Stimulated activated CD8-positive, alpha-beta memory T cell treated with anti-CD3 and anti-CD28 coated beads, Interleukin-12 subunit alpha, Interleukin-12 subunit beta, amount 100 ng/mL, for 24 hours (primary cell): Measurements from ENCODE around the gene CACNA1E.

Source experiments
- DNase-seq: peaks from one replicate; pipeline ENCODE4 v3.0.0-alpha.2; 2020; ENCODE audit errors: extremely low read depth

Gene CACNA1E

DNA sequence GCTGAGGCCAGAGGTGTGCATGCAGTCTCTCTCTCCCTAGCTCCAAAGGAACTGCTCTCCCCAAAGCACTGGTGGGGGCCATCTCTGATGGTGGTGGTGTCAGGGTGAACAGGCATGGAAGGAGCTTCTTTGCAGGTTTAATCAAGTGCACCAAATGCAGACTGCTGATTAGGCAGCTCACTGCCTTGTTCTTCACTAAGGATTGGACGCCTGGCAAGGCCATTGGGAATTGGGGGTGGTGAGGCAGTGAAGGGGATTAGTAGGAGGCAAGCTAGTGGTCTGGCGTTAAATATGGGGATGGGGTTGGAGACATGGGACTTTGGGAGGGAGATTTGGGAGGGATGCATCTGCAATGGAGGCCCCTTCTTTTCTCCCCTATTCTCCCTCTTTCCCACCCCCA, 1.5 kb downstream of the CACNA1E start:
- no peak for DNase-seq

DNA sequence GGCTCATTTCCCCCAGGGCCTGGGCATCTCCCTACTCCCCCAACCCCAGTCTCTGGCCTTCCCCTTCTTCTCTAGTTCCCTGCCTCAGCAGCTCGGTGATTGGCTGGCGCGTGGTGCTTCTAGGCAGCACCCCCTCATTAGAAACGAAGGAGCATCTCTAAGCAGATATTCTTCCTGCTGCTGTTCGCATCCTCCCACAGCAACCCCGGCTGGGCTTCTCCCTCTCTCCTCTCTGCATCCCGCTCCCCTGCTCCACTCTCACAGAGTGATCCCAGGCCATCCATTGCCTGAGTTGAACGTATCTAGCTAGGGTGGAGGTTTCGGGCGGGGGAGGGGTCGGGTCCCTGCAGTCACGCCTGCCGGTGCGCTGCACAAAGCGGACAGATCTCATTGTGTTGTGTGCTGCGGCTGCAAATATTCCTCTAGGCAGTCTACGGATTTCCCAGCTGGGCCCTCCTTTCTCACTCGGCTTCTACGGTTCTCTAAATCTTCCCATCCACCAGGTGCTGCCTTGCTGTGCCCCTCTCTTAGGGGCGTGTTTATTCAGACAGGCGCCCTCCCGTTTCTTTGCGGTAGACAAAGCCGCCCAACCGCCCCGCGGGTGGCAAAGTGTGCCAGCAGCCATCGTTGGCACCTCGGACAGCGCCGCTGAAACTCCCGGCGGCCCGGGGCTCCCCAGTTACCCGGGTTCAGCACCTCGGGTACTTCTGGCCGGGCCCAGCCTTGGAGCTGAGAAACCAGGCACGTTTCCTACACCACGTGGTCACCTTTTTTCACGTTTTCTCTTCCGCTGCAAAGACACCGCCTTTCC, 2.2 kb downstream of the CACNA1E start:
- no peak for DNase-seq

DNA sequence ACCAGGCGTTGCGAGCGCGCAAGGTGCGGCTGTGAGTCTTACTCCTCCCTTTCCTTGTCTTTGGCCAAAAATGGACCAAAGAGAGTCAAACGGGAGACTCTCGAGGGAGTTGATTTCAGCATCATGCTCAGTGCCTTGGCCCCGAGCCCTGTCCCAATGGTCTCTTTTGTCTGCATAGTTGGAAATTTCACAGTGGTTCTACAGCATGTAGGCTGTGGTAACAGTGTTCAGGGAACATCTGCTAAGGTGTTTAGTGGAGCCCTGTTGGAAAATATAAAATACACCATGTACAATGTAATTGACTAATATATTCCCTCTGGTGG, 2.7 kb downstream of the CACNA1E start:
- DNase-seq = no peak

DNA sequence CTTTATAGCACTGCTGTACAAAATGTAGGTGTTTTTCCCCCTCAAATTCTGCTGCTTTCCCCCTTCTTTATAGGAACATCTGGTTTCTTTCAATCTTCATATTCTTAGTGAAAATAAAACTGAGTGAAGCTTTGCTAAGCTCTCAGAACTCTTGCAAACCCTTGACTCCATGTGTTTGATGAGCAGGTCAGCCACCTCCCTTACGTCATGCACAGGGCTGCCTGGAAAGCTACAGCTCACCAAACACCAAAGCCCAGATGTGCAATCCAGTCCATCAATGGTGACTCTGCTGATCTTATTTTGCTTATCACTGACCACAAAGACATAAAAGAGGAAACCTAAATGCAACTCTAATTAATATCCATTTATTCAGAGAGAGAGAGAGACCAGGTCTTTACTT, 5.5 kb downstream of the CACNA1E start:
- no peak for DNase-seq

DNA sequence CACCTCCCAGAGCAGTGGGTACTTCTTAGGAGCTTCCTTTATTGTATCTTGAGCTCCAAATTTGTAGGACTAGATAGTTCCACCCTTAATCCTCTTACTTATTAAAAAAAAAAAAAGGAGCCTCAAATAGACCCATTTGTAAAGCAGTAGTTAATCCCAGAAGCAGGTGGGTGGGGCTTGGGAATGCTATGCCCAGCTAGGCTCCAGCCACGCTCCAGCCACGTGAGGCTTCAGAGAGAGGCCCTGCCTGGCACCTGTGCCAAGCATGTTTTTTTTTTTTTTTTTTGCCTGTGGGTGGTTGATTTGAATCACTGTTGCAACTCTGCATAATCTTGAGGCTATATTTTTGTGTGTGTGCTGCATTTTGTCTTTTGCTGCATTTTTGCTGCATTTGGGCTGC, 7.0 kb downstream of the CACNA1E start:
- DNase-seq = no peak

DNA sequence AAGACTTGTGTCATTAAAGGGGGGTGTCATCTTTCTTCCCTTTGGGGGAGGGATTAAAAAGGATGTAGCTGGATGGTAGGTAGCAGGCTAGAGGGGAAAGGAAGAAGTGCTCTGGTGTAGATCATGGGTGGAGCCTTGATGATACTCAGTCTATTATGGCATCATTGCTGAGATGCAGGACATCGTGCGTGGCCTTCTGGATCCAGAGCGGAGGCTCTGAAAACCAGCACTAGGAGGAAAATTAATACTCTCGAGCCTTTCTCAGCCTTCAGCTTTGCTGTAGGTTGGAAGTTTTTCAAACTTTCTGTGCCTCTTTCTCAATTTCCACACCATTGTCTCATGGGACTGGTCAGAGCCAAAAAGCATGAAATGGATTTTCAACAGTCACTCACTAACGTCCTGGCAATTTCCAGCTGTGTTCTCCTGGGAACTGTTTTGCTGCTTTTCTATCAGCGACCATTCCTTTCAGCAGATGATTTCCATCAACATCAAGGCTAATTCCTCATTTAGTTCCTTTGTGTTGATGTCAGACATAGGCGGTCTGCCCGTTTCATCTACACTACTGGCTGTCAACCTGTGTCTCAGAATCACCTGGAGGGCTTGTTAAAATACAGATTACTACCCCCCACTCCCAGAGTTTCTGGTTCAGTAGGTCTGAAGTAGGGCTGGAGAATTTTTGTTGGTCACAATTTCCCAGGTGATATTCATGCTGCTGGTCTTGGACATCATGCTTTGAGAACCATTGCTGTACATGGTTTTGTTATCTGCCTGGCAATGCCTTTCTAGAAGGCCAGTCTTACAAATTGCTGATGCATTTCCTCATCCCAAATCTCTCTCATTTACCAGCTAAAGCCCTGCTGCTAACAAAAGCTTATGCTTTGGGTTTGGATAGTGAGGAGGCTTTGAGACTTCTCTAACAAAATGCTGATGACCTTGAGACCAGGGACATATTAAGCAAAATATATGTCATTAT, 7.7 kb downstream of the CACNA1E start:
- DNase-seq = no peak

DNA sequence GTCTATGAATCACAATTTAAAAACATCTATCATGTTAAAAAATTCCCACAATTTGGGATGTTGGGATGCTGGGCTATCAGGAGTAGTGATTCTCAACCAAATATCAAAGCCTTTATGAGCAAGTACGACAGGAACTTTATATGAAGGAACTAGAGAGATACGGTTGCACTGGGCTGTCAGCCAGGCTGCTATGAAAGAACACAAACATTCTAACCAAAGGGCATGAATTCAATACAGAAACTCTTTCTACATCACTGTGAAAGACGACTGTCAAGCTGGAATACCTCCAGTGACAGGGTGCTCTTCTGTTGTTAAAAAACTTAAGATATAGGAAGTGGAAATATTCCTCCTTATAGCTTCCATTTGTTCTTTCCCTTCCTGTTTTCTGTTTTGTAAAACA, 9.8 kb downstream of the CACNA1E start:
- DNase-seq = no peak

DNA sequence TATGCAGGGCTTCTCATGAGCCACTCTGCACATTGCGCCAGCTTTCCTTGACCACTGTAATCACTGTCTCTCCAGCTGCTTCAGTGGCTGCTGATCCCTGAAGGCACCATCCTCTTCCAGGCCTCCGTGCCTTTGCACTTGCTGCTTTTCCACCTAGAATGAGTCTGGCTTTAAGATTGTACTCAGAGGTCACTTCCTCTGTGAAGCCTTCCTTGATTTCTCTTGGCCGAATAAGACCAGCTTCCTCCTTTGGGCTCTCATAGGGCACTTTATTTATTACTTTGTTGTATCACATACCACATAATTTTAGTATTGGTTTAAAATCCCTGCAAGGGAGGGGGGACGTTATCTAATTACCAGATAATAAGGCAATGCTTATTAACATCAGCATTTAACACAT, 10.6 kb downstream of the CACNA1E start:
- DNase-seq = no peak

DNA sequence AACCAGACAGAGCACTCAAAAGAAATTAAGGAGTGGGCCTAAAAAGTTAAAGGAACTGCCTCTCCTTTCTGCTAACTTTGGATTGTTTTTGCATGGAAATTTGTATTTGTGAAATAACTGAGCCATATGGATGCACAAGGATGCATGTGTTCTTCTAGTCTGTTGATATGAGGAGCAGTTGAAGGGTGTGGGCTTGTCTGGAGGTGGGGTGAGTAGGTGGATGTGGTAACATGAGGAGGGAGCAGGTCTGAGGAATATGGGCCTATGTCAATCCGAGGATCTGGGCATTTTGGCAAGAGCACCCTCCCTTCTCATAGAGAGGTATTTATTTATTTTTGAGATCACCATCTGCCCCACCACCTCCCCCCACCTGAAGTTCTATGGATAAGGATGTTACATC, 13.4 kb downstream of the CACNA1E start:
- no peak for DNase-seq

DNA sequence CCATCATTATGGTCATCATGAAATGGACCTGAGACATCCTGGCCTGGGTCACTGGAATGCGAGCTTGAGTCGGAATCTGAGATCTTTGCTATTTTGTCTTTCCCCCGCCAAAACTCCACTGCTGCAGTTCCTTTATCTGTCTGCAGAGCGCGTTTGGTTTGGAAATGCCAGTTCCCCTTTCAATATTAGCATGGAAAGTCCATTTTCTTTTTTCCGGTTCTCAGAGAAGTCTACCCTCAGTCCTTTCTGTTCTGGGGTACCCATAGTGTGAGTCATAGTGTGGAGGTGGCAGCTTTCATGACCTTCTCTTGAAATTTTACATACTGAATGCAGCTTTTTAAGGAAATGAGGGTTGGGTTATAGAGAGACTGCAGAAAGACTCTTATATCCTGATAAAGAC, 14.6 kb downstream of the CACNA1E start:
- no peak for DNase-seq

DNA sequence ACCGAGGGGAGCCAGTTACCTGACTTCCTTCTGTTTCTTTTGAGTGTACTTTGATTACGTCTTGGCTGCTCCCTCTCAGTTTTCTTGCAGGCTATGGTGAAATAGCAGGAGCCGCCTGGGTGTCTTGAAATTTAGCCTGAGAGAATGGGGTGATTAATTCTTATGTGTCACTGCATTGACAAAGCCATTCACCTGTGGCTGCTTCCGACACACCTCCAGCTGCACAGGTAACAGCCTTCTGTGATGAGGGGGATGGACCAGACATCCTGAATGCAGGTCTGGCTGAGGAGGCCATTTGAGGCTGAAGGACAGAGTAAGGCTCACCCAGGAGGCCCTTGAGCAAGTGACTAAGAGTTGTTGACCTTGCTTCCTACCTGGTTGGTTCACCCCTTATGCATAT, 16.5 kb downstream of the CACNA1E start:
- DNase-seq = no peak

DNA sequence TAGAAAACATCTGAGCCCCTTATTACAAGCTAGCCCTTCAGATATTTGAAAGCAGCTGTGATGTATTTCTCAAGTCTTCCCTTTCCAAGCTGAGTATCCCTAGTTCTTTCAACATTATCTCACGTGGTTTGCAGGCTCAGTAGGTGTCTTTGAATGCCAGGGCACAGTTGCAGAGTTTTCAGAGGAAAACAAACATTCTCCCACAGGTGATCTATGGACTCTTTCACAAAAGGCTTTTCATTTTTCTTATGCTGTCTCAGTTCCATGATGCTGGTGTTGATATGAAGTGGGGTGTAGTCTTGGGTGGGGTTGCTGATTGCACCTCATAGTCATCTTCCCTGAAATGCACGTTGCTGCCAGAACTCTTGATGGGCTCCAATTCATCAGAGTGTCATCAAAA, 17.3 kb downstream of the CACNA1E start:
- DNase-seq = no peak

DNA sequence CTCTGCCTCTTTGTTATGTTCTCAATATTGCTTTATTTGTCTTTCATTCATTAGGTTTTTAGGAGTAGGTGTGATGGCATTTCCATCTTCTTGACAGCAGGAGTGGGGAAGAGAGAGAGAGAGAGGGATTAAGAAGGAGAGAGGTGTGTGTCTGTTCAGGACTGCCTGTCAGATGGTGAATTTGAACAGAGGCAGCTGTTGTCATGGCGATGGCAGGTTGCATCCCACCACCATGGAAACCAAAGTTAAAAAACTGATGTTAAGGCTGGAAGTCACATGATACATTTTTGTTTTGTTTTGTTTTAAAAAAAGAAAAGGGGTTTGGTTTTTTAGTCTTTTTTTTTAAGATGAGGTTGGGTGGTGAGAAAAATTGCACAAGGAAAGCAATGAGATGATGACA, 18.3 kb downstream of the CACNA1E start:
- no peak for DNase-seq

DNA sequence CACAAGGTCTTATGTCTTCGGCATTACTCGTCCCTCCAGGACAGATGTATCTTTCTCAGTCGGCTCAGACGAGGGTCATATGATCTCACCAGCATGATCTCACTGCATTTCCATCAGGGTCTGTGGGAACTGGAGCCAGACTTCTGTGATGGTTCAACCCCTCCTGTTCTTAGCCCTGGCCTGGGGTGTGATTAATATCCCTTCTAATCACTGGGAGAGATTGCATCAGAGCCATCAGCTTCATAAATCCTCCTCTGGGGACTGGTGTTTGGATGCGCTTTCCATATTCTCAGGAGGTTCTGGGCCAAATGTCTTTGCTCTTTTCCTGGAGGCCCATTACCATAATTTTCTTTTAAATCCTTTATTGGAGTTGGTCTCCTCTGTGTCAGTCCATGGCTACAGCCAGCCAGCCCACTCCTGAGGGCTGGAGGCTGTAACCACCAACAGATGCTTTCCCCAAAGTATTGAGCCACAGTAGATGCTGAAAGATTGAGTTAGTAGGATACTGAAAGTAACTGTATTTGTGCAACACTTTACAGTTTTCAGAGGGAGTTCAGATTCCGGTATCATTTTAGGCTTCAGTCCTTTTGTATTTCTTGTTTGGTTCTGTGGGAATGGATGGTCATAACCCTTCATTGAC, 20.0 kb downstream of the CACNA1E start:
- DNase-seq = no peak

DNA sequence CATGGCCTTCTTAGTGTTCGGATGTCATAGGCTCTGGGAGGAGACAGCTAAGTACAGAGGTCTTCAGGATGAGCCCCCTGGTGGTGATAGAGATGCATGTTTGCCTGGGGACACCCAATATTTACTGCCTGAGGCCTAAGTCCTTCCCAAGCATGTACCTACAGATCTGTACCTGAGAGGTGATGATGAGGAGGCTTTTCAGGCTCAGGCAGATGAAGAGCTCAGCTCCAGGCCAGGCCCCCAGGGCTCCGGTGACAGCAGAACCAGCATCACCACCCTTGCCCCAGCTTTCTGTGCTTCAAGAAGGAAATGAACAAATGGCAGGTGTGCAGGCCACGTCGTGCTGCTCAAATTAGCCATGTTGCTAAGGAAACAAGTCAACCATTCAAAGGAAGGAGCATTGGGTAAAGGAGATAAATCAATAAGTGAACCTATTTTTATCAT, 21.1 kb downstream of the CACNA1E start:
- no peak for DNase-seq

DNA sequence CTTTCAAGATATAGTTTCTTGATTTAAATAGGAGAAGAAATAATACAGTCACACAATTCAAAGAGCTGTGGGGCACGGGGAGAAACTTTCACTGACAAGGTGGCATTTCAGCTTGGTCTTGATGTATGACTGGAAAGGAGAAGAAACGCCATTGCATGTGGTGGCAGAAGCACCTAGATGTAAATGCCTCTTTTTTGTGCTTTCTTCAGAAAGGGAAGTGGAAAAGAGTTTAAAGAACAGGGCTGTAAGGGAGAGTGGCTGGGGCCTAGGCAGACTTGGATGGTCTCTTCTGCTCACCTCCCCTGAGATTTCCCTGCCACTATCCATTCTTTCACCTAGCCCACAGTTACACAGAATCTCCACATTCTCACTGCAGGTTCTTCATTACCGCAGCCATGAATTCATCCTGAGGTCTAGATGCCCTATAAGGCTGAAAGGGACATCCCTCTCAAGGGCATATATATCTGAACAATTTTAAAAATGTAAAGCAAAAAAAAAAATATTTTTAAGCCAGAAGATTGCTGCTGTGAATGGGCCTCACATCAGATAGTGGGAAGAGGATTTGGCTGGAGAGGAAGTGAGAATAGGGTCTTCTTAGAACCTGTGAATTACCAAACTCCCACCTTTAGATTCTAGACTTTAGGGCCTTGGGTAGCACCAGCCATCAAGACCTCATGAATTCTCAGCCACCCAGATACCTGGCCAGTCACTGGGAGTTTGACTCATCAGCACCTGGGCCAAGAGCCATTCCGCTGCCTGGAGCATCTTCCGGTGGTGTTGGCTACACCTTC, 23.4 kb downstream of the CACNA1E start:
- no peak for DNase-seq

DNA sequence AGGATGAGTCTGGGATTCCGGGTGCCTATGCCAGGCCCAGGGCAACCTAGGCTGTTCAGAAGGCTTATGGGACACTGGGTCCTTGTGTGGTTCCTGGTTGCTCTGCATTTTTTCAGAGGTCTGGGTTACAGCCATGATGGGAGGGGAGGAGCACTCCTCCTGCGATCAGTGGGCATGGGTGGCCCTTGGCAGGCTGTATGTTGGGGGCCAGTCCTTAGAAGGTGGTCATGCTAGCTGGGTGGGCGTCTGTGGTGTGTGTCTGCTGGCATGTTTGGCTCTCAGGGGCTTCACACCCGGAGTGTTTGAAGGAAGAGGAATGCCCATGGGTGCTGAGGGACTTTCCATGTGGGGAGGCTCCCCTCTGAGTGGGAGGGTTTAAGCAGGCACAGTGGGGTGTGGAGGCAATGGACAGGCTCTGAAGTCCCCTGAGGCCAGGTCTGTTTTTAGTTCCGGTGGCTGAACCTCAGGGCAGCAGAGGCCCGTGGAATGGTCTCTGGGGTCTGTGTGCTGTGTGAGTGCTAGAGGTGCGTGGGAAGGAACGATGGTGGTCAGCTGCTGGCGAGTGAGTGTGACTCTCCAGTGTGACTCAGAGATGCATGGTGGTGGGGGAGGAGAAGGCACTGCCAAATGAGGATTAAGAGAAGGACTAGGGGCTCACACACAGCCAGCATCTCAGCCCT, 25.3 kb downstream of the CACNA1E start:
- DNase-seq = no peak

DNA sequence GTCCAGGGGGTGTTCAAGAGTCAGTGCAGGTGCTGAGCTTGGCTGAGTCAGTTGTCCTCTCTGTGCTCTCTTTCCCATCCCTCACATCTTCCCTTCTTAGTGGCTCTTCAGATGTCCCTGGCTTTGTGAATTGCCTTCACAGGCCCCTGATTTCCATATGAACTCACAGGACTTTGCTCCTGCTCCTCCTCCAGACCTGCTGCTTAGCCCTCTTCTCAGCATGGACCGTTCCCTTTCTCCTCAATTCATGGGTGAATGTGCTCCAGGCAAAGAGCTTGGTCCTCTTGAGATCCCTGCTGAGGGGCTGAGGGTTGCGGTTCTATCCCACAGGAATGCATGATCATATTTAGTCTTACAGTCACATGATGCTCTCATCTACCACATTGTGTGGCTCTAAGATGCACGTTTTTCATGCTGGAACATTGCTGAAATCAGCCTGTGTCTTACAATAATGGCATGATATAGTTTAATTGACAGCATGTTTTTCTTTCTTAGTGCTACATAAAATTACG, 30.5 kb downstream of the CACNA1E start:
- DNase-seq = no peak

DNA sequence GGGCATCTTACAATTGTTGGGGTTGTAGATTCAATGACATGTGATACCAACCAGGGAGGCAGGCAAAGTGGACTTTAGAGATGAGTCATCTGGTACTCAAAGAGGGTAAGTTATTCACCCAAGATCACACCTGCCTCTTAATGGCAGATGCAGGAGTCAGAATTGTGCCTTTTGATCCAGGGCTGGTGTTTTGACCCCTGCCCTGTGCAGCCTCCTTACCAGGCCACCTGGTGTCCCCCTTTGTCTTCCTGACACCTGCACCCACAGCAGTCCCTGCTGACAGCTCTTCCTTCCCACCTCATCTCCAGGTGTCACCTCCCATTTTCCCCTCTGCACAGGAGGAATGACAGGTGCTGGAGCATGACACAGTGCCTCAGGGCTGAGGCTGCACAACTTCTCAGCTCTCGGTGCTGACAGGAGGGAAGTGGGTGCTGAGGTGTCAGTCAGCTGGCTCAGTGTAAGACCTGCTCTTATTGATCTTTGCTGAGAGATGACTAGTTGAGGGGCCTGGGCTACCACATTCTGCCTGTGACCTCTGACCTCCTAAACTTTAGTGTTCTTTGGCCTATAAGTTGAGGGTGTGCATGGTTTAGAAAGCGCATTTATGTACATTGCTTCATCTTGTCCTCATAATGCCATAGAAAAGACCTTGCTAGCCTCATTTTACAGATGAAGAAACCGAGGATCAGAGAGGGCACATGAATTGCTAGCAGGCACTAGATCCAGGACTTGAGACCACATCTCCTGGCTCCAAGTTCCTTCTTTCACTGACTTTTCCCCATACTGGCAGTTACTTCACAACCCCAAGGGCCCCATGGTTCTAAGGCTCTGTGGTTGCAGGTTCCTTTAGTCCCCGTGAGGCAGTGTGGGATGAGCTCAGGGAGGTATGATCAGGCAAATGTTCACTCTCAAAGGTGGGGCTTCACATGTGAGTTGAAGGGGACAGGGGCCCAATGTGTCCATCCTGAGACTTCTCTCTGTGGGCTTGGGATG, 31.3 kb downstream of the CACNA1E start:
- no peak for DNase-seq

DNA sequence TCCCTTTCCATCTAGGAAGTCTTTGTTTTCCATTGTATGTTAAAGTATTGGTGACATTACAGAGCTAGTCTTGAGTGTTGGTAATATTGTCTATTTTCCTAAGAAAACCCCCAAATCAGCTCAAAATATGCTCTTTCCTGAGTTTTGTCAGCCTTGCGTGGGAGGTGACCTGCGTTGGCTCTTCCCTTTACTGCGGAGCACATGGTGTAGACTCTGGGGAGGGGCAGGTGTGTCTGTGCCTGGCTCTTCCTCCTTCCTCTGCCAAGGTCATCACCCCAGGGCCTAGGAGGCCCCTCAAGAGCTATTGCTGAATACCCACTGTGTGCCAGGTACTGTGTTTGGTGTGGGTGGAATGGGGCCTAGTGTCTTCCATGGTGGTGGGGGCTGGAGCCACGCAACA, 33.4 kb downstream of the CACNA1E start:
- no peak for DNase-seq
